MCF 10A (cell line): Measurements from ENCODE around the gene ARID5B. TPM values are rescaled to one million over a fixed set of nuclear protein-coding genes. Genes with fewer than 3 reads are reported as not detected.

Experiments used
- BruUV-seq: library from RNA; stranded (reverse); fragments of 400-500 nt; replicated peaks from 2 replicates; lab custom pipeline; 2021; lab: Mats Ljungman, UMichigan
- CTCF ChIA-PET: fragments of 300-600 bp; sonication (Branson Sonifier 250); formaldehyde crosslinking; extraction: SDS; loops from one replicate; lab custom pipeline; 2021; ENCODE audit warnings: antibody characterized with exemption, inconsistent platforms; lab: Yijun Ruan, JAX
- POLR2A ChIA-PET: fragments of 300-600, 350-650 bp; sonication (Branson Sonifier 250); formaldehyde crosslinking; extraction: SDS; loops from one replicate; lab custom pipeline; 2020; ENCODE audit warnings: antibody characterized with exemption, inconsistent platforms; lab: Yijun Ruan, JAX
- DNase-seq: peaks from one replicate; pipeline ENCODE4 v3.0.0-alpha.2; 2018; ENCODE audit not compliant: unreplicated experiment
- H3K27ac Mint-ChIP-seq: one replicate; pipeline ENCODE4 v1.8.0; 2022; ENCODE audit warnings: mild to moderate bottlenecking, low read depth, mixed read lengths; ENCODE audit not compliant: unreplicated experiment
- H3K27me3 Mint-ChIP-seq: one replicate; pipeline ENCODE4 v1.8.0; 2022; ENCODE audit warnings: mixed read lengths; ENCODE audit not compliant: insufficient read depth, unreplicated experiment
- H3K36me3 Mint-ChIP-seq: one replicate; pipeline ENCODE4 v1.8.0; 2022; ENCODE audit warnings: mild to moderate bottlenecking, moderate library complexity, mixed read lengths; ENCODE audit not compliant: insufficient read depth, unreplicated experiment
- H3K4me1 Mint-ChIP-seq: one replicate; pipeline ENCODE4 v1.8.0; 2022; ENCODE audit warnings: mixed read lengths; ENCODE audit not compliant: insufficient read depth, unreplicated experiment
- H3K4me3 Mint-ChIP-seq: one replicate; pipeline ENCODE4 v1.8.0; 2022; ENCODE audit warnings: mild to moderate bottlenecking, moderate library complexity, mixed read lengths; ENCODE audit not compliant: unreplicated experiment
- H3K9me3 Mint-ChIP-seq: one replicate; pipeline ENCODE4 v1.8.0; 2022; ENCODE audit warnings: mixed read lengths; ENCODE audit not compliant: unreplicated experiment
- CTCF ChIP-seq: fragments of 200-600 bp; IDR thresholded peaks from one replicate; pipeline ENCODE4 v1.8.0; 2022; ENCODE audit warnings: antibody characterized with exemption, mild to moderate bottlenecking; ENCODE audit not compliant: unreplicated experiment
- intact Hi-C: fragments of 100-400 bp; cut with micrococcal nuclease; formaldehyde crosslinking; loops from 2 replicates; pipeline ENCODE4 v1.14.1; 2022
- total RNA-seq: library from RNA; stranded (reverse); gene quantifications from 2 replicates; pipeline ENCODE4 v1.2.3, GENCODE V29; 2022

ARID5B gene
- total RNA-seq, 1 experiment from 2014 or later, result 12.2 TPM

- Mint-ChIP-seq H3K9me3 (no peaks in the 10 kb centered on the region), H3K36me3 (no peaks in the 10 kb centered on the region), H3K27ac (no peak overlapping the region), H3K4me1 (no peaks in the 10 kb centered on the region), H3K4me3 (no peak overlapping the region), H3K27me3 (no peaks in the 10 kb centered on the region)
- no peak for DNase-seq
- CTCF ChIA-PET, result no interaction called here
- no peak for TF ChIP-seq CTCF
- intact Hi-C loops, result no loop called here
- no TSS peak for BruUV-seq
- POLR2A ChIA-PET, result interaction anchor here (1.0 kb wide), 1 partner anchor 15 kb away, joined by 3 read pairs; no protein-coding TSS in a partner anchor
These were observed 43.8 kb upstream of the ARID5B start for GRCh38 chr10:61857746-61858145.

DNA sequence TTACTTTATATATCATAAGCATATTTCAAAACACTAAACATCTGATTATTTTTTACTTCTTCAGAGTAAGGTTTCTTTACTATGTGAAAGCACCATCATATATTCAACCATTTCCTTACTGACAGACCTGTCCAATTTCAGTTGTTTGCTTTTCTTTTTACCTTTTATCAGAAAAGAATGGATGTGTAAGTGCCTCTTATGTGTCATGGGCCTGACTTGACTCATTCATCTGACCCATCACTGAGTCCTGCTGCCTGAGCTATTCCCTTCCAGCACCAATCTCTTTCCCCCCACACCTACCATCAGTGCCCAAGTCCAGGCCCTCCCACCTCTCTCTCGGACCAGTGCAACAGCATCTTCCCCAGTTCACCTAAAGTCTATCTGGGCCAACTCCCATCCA is 41.7 kb upstream of the ARID5B start:
- Mint-ChIP-seq H3K9me3 (no peaks in the 10 kb centered on the region), H3K36me3 (no peaks in the 10 kb centered on the region), H3K27ac (no peak overlapping the region), H3K4me3 (no peak overlapping the region), H3K27me3 (no peaks in the 10 kb centered on the region), H3K4me1 (no peaks in the 10 kb centered on the region)
- ChIA-PET POLR2A (no interaction called here), CTCF (interaction anchor here (0.6 kb wide), 1 partner anchor 23 kb away, joined by 3 read pairs; no protein-coding TSS in a partner anchor)
- no TSS peak for BruUV-seq
- DNase-seq, result no peak
- TF ChIP-seq CTCF, result no peak
- intact Hi-C loops, result no loop called here

- intact Hi-C loops, result no loop called here
- H3K27ac Mint-ChIP-seq, result no peak overlapping the region
- CTCF ChIA-PET, result interaction anchor here (0.7 kb wide), 2 partner anchors 15 to 1366 kb away, joined by 3 to 4 read pairs; no protein-coding TSS in a partner anchor
- POLR2A ChIA-PET, result interaction anchor here (1.0 kb wide), 1 partner anchor 24 kb away, joined by 6 read pairs; no protein-coding TSS in a partner anchor
- H3K36me3 Mint-ChIP-seq, result no peaks in the 10 kb centered on the region
- no peak for DNase-seq
- H3K4me3 Mint-ChIP-seq, result no peak overlapping the region
- TF ChIP-seq CTCF, result no peak
- H3K27me3 Mint-ChIP-seq, result no peaks in the 10 kb centered on the region
- no peaks in the 10 kb centered on the region for H3K9me3 Mint-ChIP-seq
- no TSS peak for BruUV-seq
- H3K4me1 Mint-ChIP-seq, result no peaks in the 10 kb centered on the region
These were observed 40.3 kb upstream of the ARID5B start for GRCh38 chr10:61860964-61861758.

DNA sequence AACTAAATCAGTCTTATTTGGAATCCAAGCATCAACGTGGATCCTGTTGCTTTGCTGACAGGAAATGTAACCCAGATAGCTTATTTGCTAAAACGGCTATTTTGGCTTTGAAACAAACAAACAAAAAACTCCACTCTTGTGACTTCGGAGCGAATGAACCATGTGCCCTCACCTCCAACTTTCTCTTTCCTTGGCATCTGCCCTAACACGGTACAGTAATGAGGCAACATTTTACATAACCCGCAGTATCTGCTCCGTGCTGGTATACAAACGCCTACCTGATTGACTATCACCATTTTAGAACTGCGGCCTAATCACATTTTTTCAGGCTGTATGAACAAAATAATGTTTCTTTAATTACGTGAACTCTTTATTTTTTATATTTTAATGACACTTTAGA is 37.5 kb upstream of the ARID5B start:
- no peak overlapping the region for H3K27ac Mint-ChIP-seq
- no peak overlapping the region for H3K4me3 Mint-ChIP-seq
- H3K9me3 Mint-ChIP-seq, result no peaks in the 10 kb centered on the region
- ChIA-PET POLR2A (no interaction called here), CTCF (interaction anchor here (0.7 kb wide), 1 partner anchor 793 kb away, joined by 3 read pairs; no protein-coding TSS in a partner anchor)
- H3K4me1 Mint-ChIP-seq, result no peaks in the 10 kb centered on the region
- no TSS peak for BruUV-seq
- no peak for TF ChIP-seq CTCF
- no peaks in the 10 kb centered on the region for H3K27me3 Mint-ChIP-seq
- no peak for DNase-seq
- intact Hi-C loops, result no loop called here
- no peaks in the 10 kb centered on the region for H3K36me3 Mint-ChIP-seq
